Pancreas (tissue), 10 donors: ENCODE measurements around the gene GPC5. TPM values are rescaled to one million over a fixed set of nuclear protein-coding genes. Genes with fewer than 3 reads are reported as not detected.

Experiments used
- ATAC-seq, 4 donors: fragments of 200-7000 bp; cut with Tn5 transposase; one replicate each; pipeline versions ENCODE4 v1.8.0 to v1.9.1; 2020; ENCODE audit warnings: mild to moderate bottlenecking in 4 of 4, moderate library complexity in 4 of 4
- DNase-seq, 6 donors: peaks; one replicate each; pipeline ENCODE4 v3.0.0-alpha.2; 2020
- FAIRE-seq: peaks from 2 replicates; lab custom pipeline; 2012; peaks lifted over from hg19 to GRCh38; lab: Jason Lieb, UNC
- H3K27ac ChIP-seq, 4 donors: fragments of 200-600 bp; sonication (generic); 1 replicate in 3 of 4; 2 replicates in 1 of 4; pipeline versions ENCODE4 v1.5.0 to v1.8.0; 2020
- H3K27me3 ChIP-seq, 4 donors: fragments of 200-600 bp; one replicate each; pipeline ENCODE4 v1.8.0; 2021
- H3K36me3 ChIP-seq, 3 donors: fragments of 200-600 bp; sonication (generic) in 1 of 3; one replicate each; pipeline versions ENCODE4 v1.5.0 to v1.8.0; 2020 to 2021
- H3K4me1 ChIP-seq, 3 donors: fragments of 200-600 bp; one replicate each; pipeline ENCODE4 v1.8.0; 2021
- H3K4me3 ChIP-seq, 4 donors: fragments of 200-600 bp; sonication (generic) in 2 of 4; one replicate each; pipeline versions ENCODE4 v1.5.0 to v1.8.0; 2020 to 2021
- H3K9me3 ChIP-seq, 4 donors: fragments of 200-600 bp; one replicate each; pipeline ENCODE4 v1.8.0; 2021
- CTCF ChIP-seq, 4 donors: fragments of 200-600 bp; sonication (generic) in 3 of 4; IDR thresholded peaks; one replicate each; pipeline versions ENCODE4 v1.5.0 to v1.8.0; 2021; ENCODE audit warnings: antibody characterized with exemption in 4 of 4
- WGBS, 2 donors: extraction: QIAGEN DNeasy Blood & Tissue Kit; methylation state at CpG; one replicate each; pipeline ENCODE4 v1.1.7; 2013; 5-methylcytosine and 5-hydroxymethylcytosine counted together
- intact Hi-C, 3 donors: fragments of 100-400 bp; cut with DNase I; formaldehyde crosslinking; loops; one replicate each; pipeline versions ENCODE4 v1.11.1 to v1.14.2; 2022
- polyA plus RNA-seq, 2 donors: library from polyadenylated mRNA; stranded (reverse); fragments of 200-250 nt; gene quantifications; one replicate each; pipeline ENCODE4 v1.2.3, GENCODE V29; 2013
- total RNA-seq, 6 donors: library from RNA; stranded (reverse); fragmentation: NEBNext Ultra II Directional in 4 of 6; extraction: Animal tissue kit (Norgen Biotek cat#: 25700) in 4 of 6; gene quantifications; one replicate each; pipeline versions ENCODE4 v1.2.1 to v1.2.4, GENCODE V29; 2021 to 2023
- donor health status: healthy with polysubstance abuse.
- donor health status: DM: no; HTN: no; CAD: no; lungs with moderate emphysema.
- donor health status: DM: no; HTN: no; CAD: no.
- donor health status: control.
- donor health status: control.
- donor health status: Bipolar disorder and iron deficiency.
- donor health status: DM: yes; HTN: yes; CAD: no.
- donor health status: DM: no; HTN: no; CAD: no.
- donor health status: DM: no; HTN: no; CAD: no.
- donor health status: DM: yes; HTN: yes; CAD: no.

Gene GPC5
- total and polyA plus RNA-seq, 8 donors: 0.12 to 0.35 (median 0.35) TPM; not detected in 5

- no peak overlapping the region for H3K4me3 ChIP-seq
- H3K9me3 ChIP-seq: no peaks in the 10 kb centered on the region
- H3K36me3 ChIP-seq: no peaks in the 10 kb centered on the region
- peaks cover 0 to 7% (median 0%) of the 10 kb centered on the region in 3 donors for H3K4me1 ChIP-seq
- ATAC-seq: peak in 2 of 4 donors; percentile 28 to 37
- WGBS, 2 donors: 27 to 37% methylated on average over 3 of the region's 3 CpGs
- DNase-seq: no peak
- intact Hi-C loops: no loop called here
- no peaks in the 10 kb centered on the region for H3K27me3 ChIP-seq
- H3K27ac ChIP-seq: no peak overlapping the region
- no peak for TF ChIP-seq CTCF (IDR thresholded peaks at IDR 0.05)
- FAIRE-seq: peak; percentile 72
Observed at GRCh38 chr13:91539286-91540157, 141.1 kb downstream of the GPC5 start.

GRCh38 chr13:91540158-91540736 is 141.8 kb downstream of the GPC5 start:
- intact Hi-C loops: no loop called here
- ATAC-seq (peak in 2 of 4 donors; percentile 14 to 52), DNase-seq (no peak), FAIRE-seq (no peak)
- Histone ChIP-seq H3K4me3 (no peak overlapping the region), H3K9me3 (no peaks in the 10 kb centered on the region), H3K36me3 (no peaks in the 10 kb centered on the region), H3K27me3 (no peaks in the 10 kb centered on the region), H3K4me1 (peaks cover 0 to 7% (median 0%) of the 10 kb centered on the region in 3 donors), H3K27ac (no peak overlapping the region)
- no peak for TF ChIP-seq CTCF (IDR thresholded peaks at IDR 0.05)
- WGBS, 2 donors: 81 to 84% methylated on average over 1 of the region's 1 CpG

- 40 to 58% methylated on average over 3 of the region's 3 CpGs for WGBS, 2 donors
- ATAC-seq (no peak), DNase-seq (no peak), FAIRE-seq (no peak)
- Histone ChIP-seq H3K4me3 (no peak overlapping the region), H3K27ac (no peak overlapping the region), H3K4me1 (peaks cover 0 to 4% (median 0%) of the 10 kb centered on the region in 3 donors), H3K27me3 (no peaks in the 10 kb centered on the region), H3K9me3 (no peaks in the 10 kb centered on the region), H3K36me3 (no peaks in the 10 kb centered on the region)
- intact Hi-C loops: no loop called here
- TF ChIP-seq CTCF (IDR thresholded peaks at IDR 0.05): no peak
Observed at GRCh38 chr13:91544723-91545122, 146.3 kb downstream of the GPC5 start.

GRCh38 chr13:91546900-91547299 is 148.5 kb downstream of the GPC5 start:
- 48 to 70% methylated on average over 2 of the region's 2 CpGs for WGBS, 2 donors
- FAIRE-seq: no peak
- no peak overlapping the region for H3K4me3 ChIP-seq

More at GRCh38 chr13:91546900-91547299, 148.5 kb downstream of the GPC5 start:
- no peak for DNase-seq
- Histone ChIP-seq H3K9me3 (no peaks in the 10 kb centered on the region), H3K27me3 (no peaks in the 10 kb centered on the region), H3K27ac (no peak overlapping the region), H3K4me1 (no peaks in the 10 kb centered on the region), H3K36me3 (no peaks in the 10 kb centered on the region)
- ATAC-seq: no peak
- intact Hi-C loops: no loop called here
- no peak for TF ChIP-seq CTCF (IDR thresholded peaks at IDR 0.05)
